ENCODE measurements around the gene C1orf105. TPM values are rescaled to one million over a fixed set of nuclear protein-coding genes. Genes with fewer than 3 reads are reported as not detected.

Gene C1orf105
- total and polyA plus RNA-seq, 4 donors, result 0.16 TPM; not detected in 3

DNA sequence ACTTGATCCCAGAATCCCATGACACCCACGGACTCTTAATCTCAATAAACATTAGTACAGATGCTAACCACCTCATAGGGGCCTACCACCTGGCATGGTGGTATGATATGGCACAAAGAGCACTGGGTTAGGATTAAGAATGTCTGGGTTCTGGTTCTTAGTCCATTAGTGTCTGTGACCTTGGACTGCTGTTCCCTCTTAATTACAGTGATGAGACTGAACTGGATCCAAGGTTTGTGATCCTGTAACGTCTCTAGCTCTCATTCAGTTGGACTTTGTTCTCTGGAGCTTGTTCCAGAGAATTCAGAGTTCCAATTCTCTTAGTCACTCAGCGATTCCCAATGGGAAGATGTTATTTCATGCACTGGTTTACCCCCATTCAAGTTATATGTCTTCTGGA is 47.0 kb downstream of the C1orf105 start:
- no peaks in the 10 kb centered on the region for H3K27me3 ChIP-seq (ENCODE audit: control insufficient read depth in 4 of 4, insufficient read depth in 4 of 4, low read length in 3 of 4)
- H3K27ac ChIP-seq (ENCODE audit: low read depth in 1 of 2, low read length in 2 of 2), result no peak overlapping the region
- TF ChIP-seq FOXA1 (IDR thresholded peaks at IDR 0.05), result no peak
- peak in 1 of 2 donors; percentile 22 for TF ChIP-seq RXRA (IDR thresholded peaks at IDR 0.05)
- peak; percentile 66 to 84 for TF ChIP-seq JUND (IDR thresholded peaks at IDR 0.05)
- TF ChIP-seq EGR1 (IDR thresholded peaks at IDR 0.05; ENCODE audit: low read depth in 2 of 2), result no peak
- peak; percentile 70 for TF ChIP-seq HNF4G (IDR thresholded peaks at IDR 0.05)
- peak; percentile 23 for TF ChIP-seq SP1 (IDR thresholded peaks at IDR 0.05)
- TF ChIP-seq HNF4A (conservative IDR thresholded peaks at IDR 0.05), result peak; percentile 87 to 88
- TF ChIP-seq RAD21 (IDR thresholded peaks at IDR 0.05), result no peak
- TF ChIP-seq, protein P1, sequence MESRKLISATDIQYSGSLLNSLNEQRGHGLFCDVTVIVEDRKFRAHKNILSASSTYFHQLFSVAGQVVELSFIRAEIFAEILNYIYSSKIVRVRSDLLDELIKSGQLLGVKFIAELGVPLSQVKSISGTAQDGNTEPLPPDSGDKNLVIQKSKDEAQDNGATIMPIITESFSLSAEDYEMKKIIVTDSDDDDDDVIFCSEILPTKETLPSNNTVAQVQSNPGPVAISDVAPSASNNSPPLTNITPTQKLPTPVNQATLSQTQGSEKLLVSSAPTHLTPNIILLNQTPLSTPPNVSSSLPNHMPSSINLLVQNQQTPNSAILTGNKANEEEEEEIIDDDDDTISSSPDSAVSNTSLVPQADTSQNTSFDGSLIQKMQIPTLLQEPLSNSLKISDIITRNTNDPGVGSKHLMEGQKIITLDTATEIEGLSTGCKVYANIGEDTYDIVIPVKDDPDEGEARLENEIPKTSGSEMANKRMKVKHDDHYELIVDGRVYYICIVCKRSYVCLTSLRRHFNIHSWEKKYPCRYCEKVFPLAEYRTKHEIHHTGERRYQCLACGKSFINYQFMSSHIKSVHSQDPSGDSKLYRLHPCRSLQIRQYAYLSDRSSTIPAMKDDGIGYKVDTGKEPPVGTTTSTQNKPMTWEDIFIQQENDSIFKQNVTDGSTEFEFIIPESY (IDR thresholded peaks at IDR 0.05), result no peak
- DNase-seq (ENCODE audit: low spot score), result no peak
- H3K9ac ChIP-seq (ENCODE audit: low read depth in 1 of 2, low read length in 2 of 2), result no peak overlapping the region
- H3K4me3 ChIP-seq (ENCODE audit: low read depth in 1 of 3, low read length in 3 of 3), result no peak overlapping the region
- H3K9me3 ChIP-seq (ENCODE audit: control insufficient read depth in 4 of 4, low read length in 3 of 4), result no peaks in the 10 kb centered on the region
- H3K4me1 ChIP-seq (ENCODE audit: control insufficient read depth in 4 of 4, insufficient read depth in 4 of 4, low read length in 3 of 4), result peaks cover 0 to 2% (median 0%) of the 10 kb centered on the region in 4 donors
- H3K36me3 ChIP-seq (ENCODE audit: control insufficient read depth in 4 of 4, insufficient read depth in 3 of 4, low read depth in 1 of 4, low read length in 3 of 4), result no peaks in the 10 kb centered on the region
- WGBS, result 39% methylated on average over 3 of the region's 3 CpGs

DNA sequence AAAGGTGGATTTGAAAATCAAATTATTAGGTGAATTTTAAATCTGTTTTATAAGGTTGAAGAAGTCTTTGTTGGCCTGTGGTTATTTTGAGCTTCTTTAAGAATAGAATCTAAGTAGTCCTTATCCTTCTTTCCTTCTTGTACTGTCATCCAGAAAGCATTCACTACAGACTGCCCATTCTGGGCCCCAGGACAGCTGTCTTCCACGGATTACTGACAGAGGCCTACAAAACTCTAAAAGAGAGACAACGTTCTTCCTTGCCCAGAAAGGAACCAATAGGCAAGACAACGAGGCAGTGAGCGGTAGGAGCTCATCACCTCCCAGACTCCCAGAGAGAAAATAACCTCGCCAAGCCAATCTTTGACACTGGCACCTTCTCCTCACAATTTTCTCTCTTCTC is 47.8 kb downstream of the C1orf105 start:
- Histone ChIP-seq H3K36me3 (ENCODE audit: control insufficient read depth in 4 of 4, insufficient read depth in 3 of 4, low read depth in 1 of 4, low read length in 3 of 4) (no peaks in the 10 kb centered on the region), H3K27me3 (ENCODE audit: control insufficient read depth in 4 of 4, insufficient read depth in 4 of 4, low read length in 3 of 4) (no peaks in the 10 kb centered on the region), H3K4me3 (ENCODE audit: low read depth in 1 of 3, low read length in 3 of 3) (no peak overlapping the region), H3K9ac (ENCODE audit: low read depth in 1 of 2, low read length in 2 of 2) (no peak overlapping the region), H3K9me3 (ENCODE audit: control insufficient read depth in 4 of 4, low read length in 3 of 4) (no peaks in the 10 kb centered on the region), H3K27ac (ENCODE audit: low read depth in 1 of 2, low read length in 2 of 2) (no peak overlapping the region), H3K4me1 (ENCODE audit: control insufficient read depth in 4 of 4, insufficient read depth in 4 of 4, low read length in 3 of 4) (peaks cover 0 to 2% (median 0%) of the 10 kb centered on the region in 4 donors)
- no peak for DNase-seq (ENCODE audit: low spot score)
- no peak for TF ChIP-seq YY1 (IDR thresholded peaks at IDR 0.05)
- TF ChIP-seq RAD21 (IDR thresholded peaks at IDR 0.05), result no peak
- no peak for TF ChIP-seq RXRA (IDR thresholded peaks at IDR 0.05)
- WGBS, result 95% methylated on average over 5 of the region's 5 CpGs

DNA sequence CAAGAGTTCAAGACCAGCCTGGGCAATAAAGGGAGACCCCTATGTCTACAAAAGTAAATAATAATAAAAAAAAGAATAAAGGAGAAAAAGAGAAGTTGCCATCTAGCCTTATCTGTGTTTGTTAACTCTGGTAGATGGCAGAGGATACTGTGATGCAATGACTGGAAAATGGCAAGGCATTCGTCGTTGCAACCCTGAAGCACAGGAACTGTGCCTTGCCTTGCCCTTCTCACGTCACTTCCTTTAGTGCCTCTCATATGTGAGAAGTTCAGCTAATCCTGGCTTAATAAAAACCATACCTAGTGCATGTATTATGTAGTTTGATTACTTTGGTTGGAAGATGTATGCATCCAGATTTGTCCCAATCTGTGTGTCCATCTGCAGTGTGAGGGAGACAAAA is 49.2 kb downstream of the C1orf105 start:
- DNase-seq (ENCODE audit: low spot score), result no peak
- Histone ChIP-seq H3K9me3 (ENCODE audit: control insufficient read depth in 4 of 4, low read length in 3 of 4) (no peaks in the 10 kb centered on the region), H3K4me3 (ENCODE audit: low read depth in 1 of 3, low read length in 3 of 3) (no peak overlapping the region), H3K36me3 (ENCODE audit: control insufficient read depth in 4 of 4, insufficient read depth in 3 of 4, low read depth in 1 of 4, low read length in 3 of 4) (no peaks in the 10 kb centered on the region), H3K27me3 (ENCODE audit: control insufficient read depth in 4 of 4, insufficient read depth in 4 of 4, low read length in 3 of 4) (no peaks in the 10 kb centered on the region), H3K27ac (ENCODE audit: low read depth in 1 of 2, low read length in 2 of 2) (no peak overlapping the region), H3K4me1 (ENCODE audit: control insufficient read depth in 4 of 4, insufficient read depth in 4 of 4, low read length in 3 of 4) (peaks cover 0 to 2% (median 0%) of the 10 kb centered on the region in 4 donors), H3K9ac (ENCODE audit: low read depth in 1 of 2, low read length in 2 of 2) (no peak overlapping the region)
- 44% methylated on average over 3 of the region's 3 CpGs for WGBS
- TF ChIP-seq HNF4A (conservative IDR thresholded peaks at IDR 0.05) (no peak), HNF4G (IDR thresholded peaks at IDR 0.05) (no peak), EGR1 (IDR thresholded peaks at IDR 0.05; ENCODE audit: low read depth in 2 of 2) (no peak), FOXA2 (IDR thresholded peaks at IDR 0.05) (no peak), FOXA1 (IDR thresholded peaks at IDR 0.05) (no peak)
- TF ChIP-seq, protein P2, sequence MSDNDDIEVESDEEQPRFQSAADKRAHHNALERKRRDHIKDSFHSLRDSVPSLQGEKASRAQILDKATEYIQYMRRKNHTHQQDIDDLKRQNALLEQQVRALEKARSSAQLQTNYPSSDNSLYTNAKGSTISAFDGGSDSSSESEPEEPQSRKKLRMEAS (IDR thresholded peaks at IDR 0.05), result no peak

DNA sequence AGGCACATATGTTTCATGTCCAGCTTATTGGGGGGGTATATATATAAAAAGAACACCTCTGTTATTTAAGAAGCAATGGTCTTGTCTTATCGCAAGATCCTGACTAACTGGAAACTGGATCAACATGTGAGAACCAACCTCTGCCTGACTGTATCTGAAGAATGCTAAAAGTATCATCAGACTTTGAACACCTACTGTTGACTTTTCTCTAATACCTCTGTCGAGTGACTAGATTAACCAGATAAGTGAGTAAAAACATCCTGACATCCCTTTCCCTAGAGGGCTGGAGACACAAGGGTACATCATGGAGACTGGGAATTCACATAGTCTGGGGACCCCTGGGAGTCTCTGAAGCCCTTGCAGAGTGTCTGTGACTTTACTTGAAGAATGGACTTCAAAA is 49.7 kb downstream of the C1orf105 start:
- Histone ChIP-seq H3K27me3 (ENCODE audit: control insufficient read depth in 4 of 4, insufficient read depth in 4 of 4, low read length in 3 of 4) (no peaks in the 10 kb centered on the region), H3K9me3 (ENCODE audit: control insufficient read depth in 4 of 4, low read length in 3 of 4) (no peaks in the 10 kb centered on the region), H3K4me1 (ENCODE audit: control insufficient read depth in 4 of 4, insufficient read depth in 4 of 4, low read length in 3 of 4) (peaks cover 0 to 2% (median 0%) of the 10 kb centered on the region in 4 donors), H3K27ac (ENCODE audit: low read depth in 1 of 2, low read length in 2 of 2) (no peak overlapping the region), H3K9ac (ENCODE audit: low read depth in 1 of 2, low read length in 2 of 2) (no peak overlapping the region), H3K36me3 (ENCODE audit: control insufficient read depth in 4 of 4, insufficient read depth in 3 of 4, low read depth in 1 of 4, low read length in 3 of 4) (no peaks in the 10 kb centered on the region), H3K4me3 (ENCODE audit: low read depth in 1 of 3, low read length in 3 of 3) (no peak overlapping the region)
- TF ChIP-seq GABPA (IDR thresholded peaks at IDR 0.05 in 1 of 2, conservative IDR thresholded peaks at IDR 0.05 in 1 of 2), result no peak
- TF ChIP-seq, protein P3, sequence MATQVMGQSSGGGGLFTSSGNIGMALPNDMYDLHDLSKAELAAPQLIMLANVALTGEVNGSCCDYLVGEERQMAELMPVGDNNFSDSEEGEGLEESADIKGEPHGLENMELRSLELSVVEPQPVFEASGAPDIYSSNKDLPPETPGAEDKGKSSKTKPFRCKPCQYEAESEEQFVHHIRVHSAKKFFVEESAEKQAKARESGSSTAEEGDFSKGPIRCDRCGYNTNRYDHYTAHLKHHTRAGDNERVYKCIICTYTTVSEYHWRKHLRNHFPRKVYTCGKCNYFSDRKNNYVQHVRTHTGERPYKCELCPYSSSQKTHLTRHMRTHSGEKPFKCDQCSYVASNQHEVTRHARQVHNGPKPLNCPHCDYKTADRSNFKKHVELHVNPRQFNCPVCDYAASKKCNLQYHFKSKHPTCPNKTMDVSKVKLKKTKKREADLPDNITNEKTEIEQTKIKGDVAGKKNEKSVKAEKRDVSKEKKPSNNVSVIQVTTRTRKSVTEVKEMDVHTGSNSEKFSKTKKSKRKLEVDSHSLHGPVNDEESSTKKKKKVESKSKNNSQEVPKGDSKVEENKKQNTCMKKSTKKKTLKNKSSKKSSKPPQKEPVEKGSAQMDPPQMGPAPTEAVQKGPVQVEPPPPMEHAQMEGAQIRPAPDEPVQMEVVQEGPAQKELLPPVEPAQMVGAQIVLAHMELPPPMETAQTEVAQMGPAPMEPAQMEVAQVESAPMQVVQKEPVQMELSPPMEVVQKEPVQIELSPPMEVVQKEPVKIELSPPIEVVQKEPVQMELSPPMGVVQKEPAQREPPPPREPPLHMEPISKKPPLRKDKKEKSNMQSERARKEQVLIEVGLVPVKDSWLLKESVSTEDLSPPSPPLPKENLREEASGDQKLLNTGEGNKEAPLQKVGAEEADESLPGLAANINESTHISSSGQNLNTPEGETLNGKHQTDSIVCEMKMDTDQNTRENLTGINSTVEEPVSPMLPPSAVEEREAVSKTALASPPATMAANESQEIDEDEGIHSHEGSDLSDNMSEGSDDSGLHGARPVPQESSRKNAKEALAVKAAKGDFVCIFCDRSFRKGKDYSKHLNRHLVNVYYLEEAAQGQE (IDR thresholded peaks at IDR 0.05), result peak; percentile 19
- peak; percentile 75 to 86 for TF ChIP-seq HNF4A (conservative IDR thresholded peaks at IDR 0.05)
- TF ChIP-seq FOXA2 (IDR thresholded peaks at IDR 0.05), result peak; percentile 87
- no peak for TF ChIP-seq NR2F2 (IDR thresholded peaks at IDR 0.05)
- TF ChIP-seq SP1 (IDR thresholded peaks at IDR 0.05), result peak; percentile 42
- TF ChIP-seq FOXA1 (IDR thresholded peaks at IDR 0.05), result peak; percentile 80
- TF ChIP-seq EGR1 (IDR thresholded peaks at IDR 0.05; ENCODE audit: low read depth in 2 of 2), result no peak
- peak in 1 of 2 donors; percentile 53 for TF ChIP-seq JUND (IDR thresholded peaks at IDR 0.05)
- TF ChIP-seq HNF4G (IDR thresholded peaks at IDR 0.05), result peak; percentile 39
- TF ChIP-seq RXRA (IDR thresholded peaks at IDR 0.05), result peak; percentile 25 to 42
- TF ChIP-seq YY1 (IDR thresholded peaks at IDR 0.05), result peak; percentile 27
- TF ChIP-seq, protein P1 (IDR thresholded peaks at IDR 0.05), result no peak
- no peak for DNase-seq (ENCODE audit: low spot score)
- WGBS, result 26% methylated on average over 2 of the region's 2 CpGs
